ENCODE measurements around the gene DPT. TPM values are rescaled to one million over a fixed set of nuclear protein-coding genes. Genes with fewer than 3 reads are reported as not detected.

DPT gene
- total RNA-seq, 2 donors from 2014 or later, result 11.1 to 30.9 TPM

GRCh38 chr1:168742994-168743650, 14.1 kb upstream of the DPT start:
- no peak for ATAC-seq
- intact Hi-C loops (cut with DNase I, micrococcal nuclease), result no loop called here

GRCh38 chr1:168742386-168742785, 13.4 kb upstream of the DPT start:
- intact Hi-C loops (cut with DNase I, micrococcal nuclease), result no loop called here
- no peak for DNase-seq
- ATAC-seq, result no peak

More at GRCh38 chr1:168742994-168743650, 14.1 kb upstream of the DPT start:
- no peak for DNase-seq

GRCh38 chr1:168739908-168740307, 10.9 kb upstream of the DPT start:
- intact Hi-C loops (cut with DNase I, micrococcal nuclease), result no loop called here
- no peak for DNase-seq

GRCh38 chr1:168736520-168736919, 7.5 kb upstream of the DPT start:
- no peak for DNase-seq
- ATAC-seq, result no peak
- intact Hi-C loops (cut with DNase I, micrococcal nuclease), result no loop called here

More at GRCh38 chr1:168739908-168740307, 10.9 kb upstream of the DPT start:
- ATAC-seq, result no peak

- intact Hi-C loops (cut with DNase I, micrococcal nuclease), result no loop called here
- DNase-seq (no peak), ATAC-seq (no peak)
These were observed 7.0 kb upstream of the DPT start for GRCh38 chr1:168735974-168736373.

GRCh38 chr1:168734946-168735345, 5.9 kb upstream of the DPT start:
- DNase-seq, result no peak

GRCh38 chr1:168734271-168734670, 5.3 kb upstream of the DPT start:
- ATAC-seq (no peak), DNase-seq (no peak)

More at GRCh38 chr1:168734946-168735345, 5.9 kb upstream of the DPT start:
- ATAC-seq, result peak; percentile 48
- intact Hi-C loops (cut with DNase I, micrococcal nuclease), result no loop called here

GRCh38 chr1:168733241-168733640, 4.2 kb upstream of the DPT start:
- DNase-seq (no peak), ATAC-seq (no peak)
- intact Hi-C loops (cut with DNase I, micrococcal nuclease), result no loop called here

More at GRCh38 chr1:168734271-168734670, 5.3 kb upstream of the DPT start:
- intact Hi-C loops (cut with DNase I, micrococcal nuclease), result no loop called here

- DNase-seq (no peak), ATAC-seq (no peak)
- intact Hi-C loops (cut with DNase I, micrococcal nuclease), result no loop called here
These were observed 3.7 kb upstream of the DPT start for GRCh38 chr1:168732736-168733135.

- intact Hi-C loops (cut with DNase I, micrococcal nuclease), result no loop called here
- DNase-seq (no peak), ATAC-seq (no peak)
These were observed 2.4 kb upstream of the DPT start for GRCh38 chr1:168731244-168731953.

GRCh38 chr1:168729405-168729802, 398 bp upstream of the DPT start:
- ATAC-seq (no peak), DNase-seq (no peak)
- intact Hi-C loops (cut with DNase I, micrococcal nuclease), result no loop called here

GRCh38 chr1:168726719-168727118, 2.3 kb downstream of the DPT start:
- ATAC-seq, result no peak
- no peak for DNase-seq
- intact Hi-C loops (cut with DNase I, micrococcal nuclease), result no loop called here

- intact Hi-C loops (cut with DNase I, micrococcal nuclease), result no loop called here
- DNase-seq, result no peak
- no peak for ATAC-seq
These were observed 2.7 kb downstream of the DPT start for GRCh38 chr1:168726281-168726680.

- intact Hi-C loops (cut with DNase I, micrococcal nuclease), result no loop called here
- DNase-seq (no peak), ATAC-seq (no peak)
These were observed 3.2 kb downstream of the DPT start for GRCh38 chr1:168725831-168726230.

GRCh38 chr1:168725060-168725459, 3.9 kb downstream of the DPT start:
- ATAC-seq, result no peak
- intact Hi-C loops (cut with DNase I, micrococcal nuclease), result no loop called here
- DNase-seq, result no peak

- intact Hi-C loops (cut with DNase I, micrococcal nuclease), result no loop called here
- ATAC-seq (no peak), DNase-seq (no peak)
These were observed 6.0 kb downstream of the DPT start for GRCh38 chr1:168723000-168723399.

GRCh38 chr1:168720839-168721238, 8.2 kb downstream of the DPT start:
- no peak for DNase-seq
- ATAC-seq, result no peak
- intact Hi-C loops (cut with DNase I, micrococcal nuclease), result no loop called here

- DNase-seq (no peak), ATAC-seq (no peak)
- intact Hi-C loops (cut with DNase I, micrococcal nuclease), result no loop called here
These were observed 9.5 kb downstream of the DPT start for GRCh38 chr1:168719306-168720111.

- DNase-seq (no peak), ATAC-seq (no peak)
- intact Hi-C loops (cut with DNase I, micrococcal nuclease), result no loop called here
These were observed 10.8 kb downstream of the DPT start for GRCh38 chr1:168717906-168718891.

All from left colon (tissue), 2 donors.